ENCODE data around the gene MAGI1.
"Not testable (repeated sequence)": the region's sequence is repeated elsewhere in the genome, so short reads cannot be mapped to it uniquely, and the experiment has no call there.

The MAGI1 gene

DNA sequence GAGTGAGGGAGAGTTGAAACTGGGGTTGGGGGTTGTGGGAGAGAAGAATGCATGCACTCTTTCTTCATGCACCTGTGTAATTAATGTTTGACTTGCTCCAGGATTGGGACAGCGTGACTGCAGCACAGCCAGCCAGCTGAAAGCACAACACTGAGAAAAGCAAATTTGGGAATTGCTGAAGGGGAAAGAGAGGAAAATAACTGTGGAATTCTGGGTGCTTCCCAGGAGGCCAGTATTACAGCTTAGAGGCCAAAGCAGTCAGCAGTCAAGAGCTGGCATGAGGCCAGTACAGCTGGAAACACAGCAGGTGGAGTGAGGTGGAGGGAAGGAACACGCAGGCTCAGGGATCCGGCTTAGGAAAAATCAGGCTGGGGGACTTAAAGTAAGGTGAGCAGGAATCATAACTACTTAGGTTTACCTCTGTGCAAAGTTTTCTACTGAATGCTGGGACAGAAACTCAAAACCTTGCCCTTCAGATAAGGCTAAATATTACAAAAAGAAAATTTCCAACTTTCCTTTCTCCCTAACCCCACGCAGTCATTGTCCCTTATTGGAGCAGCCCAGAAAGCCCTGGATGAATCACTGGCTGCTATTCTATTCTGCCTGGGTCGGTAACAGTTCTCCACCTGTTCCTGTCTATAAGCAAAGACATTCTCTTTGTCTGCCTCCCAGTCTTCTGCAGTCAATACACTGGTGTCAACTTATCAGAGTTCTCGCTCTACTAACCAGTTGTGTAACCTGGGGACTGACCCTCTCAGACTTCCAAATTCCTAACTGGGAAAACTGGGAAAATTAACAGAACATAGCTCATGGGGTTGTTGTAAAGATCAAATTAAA lies 167.2 kb downstream of the MAGI1 start:
- no peak for DNase-seq

DNA sequence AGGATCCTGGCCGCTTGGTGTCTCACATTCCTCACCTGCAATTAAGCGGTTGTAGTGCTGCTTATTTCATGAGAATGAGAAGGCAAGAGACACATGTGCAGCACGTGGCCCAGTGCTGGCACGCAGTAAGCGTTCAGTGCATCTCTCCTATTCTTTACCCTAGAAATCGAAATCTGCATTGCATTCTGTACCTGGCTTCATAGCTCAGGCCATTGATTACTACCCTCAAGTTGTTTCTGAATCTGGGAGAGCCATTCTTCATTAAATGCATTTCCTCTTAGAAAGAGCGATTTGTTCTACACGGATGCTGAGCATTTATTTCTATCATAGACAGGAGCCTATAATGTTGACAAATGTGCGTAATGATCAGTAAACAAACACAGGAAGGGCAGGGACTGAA lies 168.9 kb downstream of the MAGI1 start:
- no peak for DNase-seq

DNA sequence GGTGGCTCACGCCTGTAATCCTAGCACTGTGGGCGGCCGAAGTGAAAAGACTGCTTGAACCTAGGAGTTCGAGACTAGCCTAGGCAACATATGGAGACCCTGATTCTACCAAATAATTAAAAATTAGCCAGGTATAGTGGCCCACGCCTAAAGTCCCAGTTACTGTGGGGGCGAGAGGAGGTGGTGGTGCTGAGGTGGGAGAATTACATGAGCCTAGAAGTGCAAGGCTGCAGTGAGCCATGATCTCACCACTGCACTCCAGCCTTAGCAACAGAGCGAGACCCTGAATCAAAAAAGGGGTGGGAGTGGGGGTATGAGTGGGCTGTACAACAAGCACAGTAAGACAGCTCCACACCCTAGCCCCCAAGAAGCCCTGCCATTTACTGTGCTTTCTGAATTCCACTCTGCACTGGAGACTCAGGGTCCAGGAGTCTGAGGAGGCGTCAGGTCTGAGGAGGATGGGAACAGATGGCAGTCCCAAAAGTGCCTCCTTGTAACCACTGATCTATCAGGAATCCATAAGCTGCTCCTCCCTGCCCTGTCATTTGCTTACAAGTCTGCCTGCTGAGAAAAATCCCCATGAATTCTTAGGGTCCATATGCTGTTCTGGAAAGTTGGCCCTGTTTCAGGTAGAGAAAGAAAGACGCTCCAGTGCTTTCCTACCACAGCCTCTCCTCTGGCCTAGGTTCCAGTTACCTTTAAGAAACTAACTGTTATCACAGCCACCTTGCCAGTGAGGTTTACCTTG lies 171.1 kb downstream of the MAGI1 start:
- DNase-seq, result no peak

DNA sequence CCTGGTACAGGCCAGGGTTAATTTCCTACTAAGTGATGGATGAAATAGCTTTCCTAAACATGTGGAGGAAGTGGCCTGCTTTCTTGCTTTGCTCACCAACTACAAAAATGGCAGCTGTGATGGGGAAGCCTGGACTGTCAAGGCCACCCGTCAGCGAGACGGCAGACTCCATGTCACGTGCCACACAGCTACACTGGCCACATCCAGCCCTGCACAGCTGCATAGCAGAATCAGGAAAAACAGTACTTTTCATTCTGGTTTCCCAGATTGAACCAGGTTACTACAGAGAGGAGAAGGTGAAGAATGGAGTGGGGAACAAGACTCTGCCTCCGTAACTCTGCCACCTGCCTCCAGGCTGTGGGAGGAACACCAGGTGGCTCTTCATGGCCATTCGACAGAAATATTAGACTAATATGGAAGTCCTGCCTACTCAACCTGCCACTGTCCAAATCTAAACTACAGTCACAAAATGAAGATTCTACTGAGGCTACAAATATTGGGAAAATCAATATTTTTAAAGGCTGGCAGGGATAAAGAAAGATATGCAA lies 174.3 kb downstream of the MAGI1 start:
- DNase-seq, result no peak

DNA sequence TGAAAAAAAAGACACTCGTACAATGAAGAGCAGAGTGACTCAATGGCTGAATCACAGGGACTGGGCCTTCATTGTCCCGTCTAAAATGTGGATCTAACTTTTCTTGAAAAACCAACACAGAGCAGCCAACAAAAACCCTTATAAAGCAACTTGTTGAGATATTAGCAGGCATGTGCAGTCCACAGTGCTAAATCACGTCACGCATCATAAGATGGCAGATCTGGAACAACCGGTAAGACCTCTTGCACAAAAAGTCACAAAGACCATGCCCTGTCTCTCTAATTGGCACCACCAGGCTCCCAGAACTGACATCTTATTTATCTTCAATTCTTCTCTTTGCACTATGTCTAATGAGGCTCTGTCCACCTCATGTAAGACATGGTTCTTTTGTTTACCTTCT lies 177.0 kb downstream of the MAGI1 start:
- no peak for DNase-seq

DNA sequence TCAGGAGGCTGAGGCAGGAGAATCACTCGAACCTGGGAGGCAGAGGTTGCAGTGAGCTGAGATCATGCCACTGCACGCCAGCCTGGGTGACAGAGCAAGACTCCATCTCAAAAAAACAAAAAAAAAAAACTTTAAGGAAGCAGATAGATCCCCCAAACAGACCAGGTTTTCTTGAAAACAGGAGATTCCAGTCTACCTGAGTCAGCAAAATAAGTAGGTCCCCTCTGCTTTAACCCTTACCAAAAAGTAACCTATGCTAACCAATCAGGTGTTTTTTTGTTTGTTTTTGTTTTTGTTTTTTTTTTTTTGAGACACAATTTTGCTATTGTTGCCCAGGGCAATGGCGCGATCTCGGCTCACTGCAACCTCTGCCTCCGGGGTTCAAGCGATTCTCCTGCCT lies 179.1 kb downstream of the MAGI1 start:
- not testable (repeated sequence) for DNase-seq

DNA sequence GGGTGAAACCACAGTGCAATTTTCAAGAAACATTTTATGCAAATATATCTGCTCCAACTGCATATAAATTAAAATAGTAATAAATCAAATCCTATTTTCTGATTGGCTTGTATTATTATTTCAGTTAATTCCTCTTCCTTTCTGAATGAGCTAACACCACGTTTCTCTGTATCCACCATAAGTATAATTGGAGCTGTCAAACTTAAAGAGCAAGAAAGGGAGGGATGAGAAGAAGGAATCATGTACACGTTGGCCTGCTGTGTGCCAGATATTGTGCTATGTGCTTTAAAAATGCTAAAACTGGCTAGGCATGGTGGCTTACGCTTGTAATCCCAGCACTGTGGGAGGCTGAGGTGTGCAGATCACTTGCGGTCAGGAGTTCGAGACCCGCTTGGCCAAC lies 180.0 kb downstream of the MAGI1 start:
- DNase-seq, result no peak

DNA sequence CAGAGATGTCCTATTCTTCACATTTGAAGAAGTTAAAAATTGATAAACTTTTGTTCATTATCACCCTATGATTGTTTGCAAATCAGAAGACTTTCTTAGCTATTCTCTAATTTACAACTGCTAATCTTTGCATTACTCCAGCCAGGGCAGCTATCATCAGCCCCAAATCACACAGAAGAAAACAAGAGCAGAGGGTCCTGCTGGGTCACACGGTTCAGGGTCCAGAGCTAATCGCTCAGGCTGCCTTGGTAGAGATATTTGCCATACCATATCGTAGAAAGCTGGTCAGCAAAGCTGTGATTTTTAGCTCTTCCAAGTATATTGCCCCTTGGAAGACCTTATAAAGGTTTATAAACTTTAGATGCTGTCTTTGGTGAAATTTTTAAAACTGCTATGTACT lies 181.4 kb downstream of the MAGI1 start:
- no peak for DNase-seq

DNA sequence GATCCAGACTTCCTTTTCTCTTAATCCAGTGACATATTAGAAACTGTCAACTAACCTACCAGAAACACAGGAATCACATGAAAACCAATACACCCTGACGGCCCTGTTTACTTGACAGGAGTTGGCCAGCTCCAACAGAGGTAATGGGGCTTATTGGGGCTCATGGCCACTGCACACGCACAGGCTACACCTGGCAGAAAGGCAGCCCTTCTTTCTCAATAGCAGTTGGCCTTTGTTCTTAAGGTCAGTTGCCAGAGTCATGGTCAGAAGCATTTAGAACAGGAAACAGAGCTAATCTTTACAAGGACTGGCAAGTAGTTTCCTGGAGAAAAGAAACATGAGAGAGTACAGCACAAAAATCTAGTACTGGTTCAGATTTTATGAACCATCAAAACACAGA lies 181.8 kb downstream of the MAGI1 start:
- DNase-seq, result no peak

DNA sequence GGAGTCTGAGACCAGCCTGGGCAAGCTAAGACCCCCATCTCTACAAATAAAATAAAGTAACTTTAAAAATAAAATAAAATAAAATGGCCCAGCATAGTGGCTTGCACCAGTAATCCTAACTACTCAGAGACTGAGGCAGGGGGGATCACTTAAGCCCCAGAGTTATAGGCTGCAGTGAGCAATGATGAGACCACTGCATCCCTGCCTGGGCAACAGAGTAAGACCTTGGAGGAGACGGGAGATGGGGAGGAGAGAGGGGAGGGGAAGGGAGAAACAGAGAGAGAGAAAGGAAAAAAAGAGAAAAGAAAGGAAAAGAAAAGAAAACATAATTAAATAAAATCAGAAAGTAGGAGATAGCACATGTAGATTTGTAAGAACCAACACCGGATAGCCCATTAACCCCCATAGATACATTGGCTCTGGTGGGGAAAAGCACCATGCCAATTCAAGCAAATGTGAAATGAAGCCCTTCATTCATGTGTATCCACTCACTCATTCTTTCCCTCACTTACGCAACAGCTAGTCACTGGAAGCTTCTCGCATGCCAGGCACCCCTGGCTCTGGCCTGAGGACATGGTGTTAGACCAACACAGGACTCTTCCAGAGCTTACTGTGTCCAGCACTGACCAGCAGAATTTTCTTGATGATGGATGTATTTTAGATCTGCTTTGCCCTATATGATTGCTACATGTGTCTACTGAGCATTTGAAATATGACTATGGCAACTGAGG lies 183.2 kb downstream of the MAGI1 start:
- DNase-seq, result no peak

DNA sequence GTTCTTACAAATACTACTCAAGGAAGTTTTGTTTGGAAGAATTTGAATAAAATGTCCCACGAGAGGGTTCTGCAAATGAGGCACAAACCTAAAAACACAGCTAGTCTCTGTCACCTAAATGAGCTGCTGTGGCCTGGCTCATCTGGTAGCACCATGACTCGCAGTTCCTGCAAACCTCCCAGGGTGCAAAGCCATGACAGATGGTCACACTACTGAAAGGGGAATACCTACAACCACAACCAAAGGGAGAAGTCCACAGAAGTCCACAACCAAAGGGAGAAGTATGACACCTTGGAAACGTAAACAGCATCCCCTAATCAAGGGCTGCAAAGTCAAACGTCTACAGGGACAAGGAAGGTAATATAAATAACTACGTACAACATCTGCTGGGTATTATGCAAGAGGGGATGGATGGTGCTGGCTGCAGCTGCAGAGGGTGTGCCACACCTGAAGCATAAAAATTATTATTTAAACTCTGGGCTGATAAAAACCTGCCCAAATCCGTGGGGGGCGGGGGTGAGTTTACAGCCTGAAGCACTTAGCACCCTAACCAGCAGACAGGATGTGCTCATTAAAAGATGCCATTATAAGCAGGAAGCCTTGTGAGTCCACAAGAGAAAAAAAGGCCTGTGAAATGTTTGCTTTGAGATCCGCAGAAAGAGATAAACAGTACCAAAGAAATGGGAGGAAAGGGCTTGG lies 184.0 kb downstream of the MAGI1 start:
- DNase-seq, result no peak

DNA sequence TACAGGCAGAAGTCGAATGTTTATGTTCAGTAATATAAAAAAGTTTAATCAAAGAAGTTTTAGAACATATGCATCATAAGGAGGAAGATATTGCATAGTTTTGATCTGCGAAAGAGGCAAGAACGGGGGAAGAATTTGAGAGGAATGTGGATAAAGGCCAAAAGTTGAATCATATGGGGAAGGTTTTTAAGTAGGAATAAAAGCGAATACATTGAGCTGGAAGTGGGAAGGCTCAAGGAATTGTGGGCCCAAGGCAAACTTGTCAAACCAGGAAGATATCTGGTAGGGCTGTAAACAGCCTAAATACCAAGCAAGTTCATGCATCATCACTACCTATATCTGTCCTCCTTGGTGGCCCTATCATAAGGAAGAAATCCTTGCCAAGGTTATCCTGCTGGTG lies 186.9 kb downstream of the MAGI1 start:
- no peak for DNase-seq

DNA sequence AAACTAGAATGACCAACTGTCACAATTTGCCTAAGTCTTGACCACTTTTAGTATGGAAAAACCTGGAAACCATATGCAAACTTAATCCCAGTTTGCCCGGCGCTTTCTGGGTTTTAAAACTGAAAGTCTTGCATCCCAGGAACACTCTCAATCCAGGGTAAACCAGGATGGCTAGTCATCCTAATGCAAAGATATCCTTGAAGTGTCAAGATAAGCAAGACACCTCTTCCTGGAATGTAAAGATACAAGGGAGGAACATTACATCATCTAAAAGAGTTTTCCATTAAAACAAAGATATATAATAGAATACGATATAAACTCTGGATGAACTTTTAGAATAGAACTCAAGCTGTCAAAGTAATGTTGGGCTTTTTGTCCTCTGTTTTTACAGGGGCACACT lies 188.5 kb downstream of the MAGI1 start:
- DNase-seq, result no peak

DNA sequence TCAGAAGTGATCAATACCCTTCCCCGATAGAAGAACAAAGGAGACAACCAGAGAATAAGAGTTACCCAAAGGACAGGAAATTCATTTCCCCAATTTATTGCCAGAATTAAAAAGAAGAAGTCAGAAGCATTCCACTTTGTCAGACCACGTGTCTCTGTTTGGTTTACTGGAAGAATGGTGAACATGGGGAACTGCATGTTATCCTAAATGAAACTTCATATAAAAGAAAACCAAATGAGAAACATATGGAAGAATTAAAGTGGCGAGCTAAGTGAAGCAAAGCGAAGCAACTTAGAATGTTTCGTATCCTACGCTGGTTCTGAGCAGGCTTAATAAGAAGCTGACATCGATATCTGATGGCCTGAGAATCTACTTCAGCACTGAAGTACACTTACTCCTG lies 190.7 kb downstream of the MAGI1 start:
- DNase-seq, result no peak

DNA sequence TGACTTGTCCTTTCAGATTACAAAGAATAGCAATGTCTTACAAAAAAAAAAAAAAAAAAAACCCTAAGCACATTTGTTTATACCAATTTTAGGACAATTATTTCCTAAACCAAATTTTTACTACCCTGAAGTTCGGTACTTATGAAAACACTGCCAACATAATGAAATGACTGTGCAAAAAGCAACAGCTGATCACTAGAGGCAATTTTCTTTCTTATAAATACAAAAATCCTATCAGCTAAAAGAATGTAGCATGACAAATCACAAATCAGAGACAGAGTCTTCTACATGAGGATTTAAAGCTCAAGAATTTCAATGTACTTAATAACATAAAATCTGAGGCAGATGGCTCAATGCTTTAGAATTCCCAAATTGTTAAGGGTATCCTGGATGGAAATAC lies 191.8 kb downstream of the MAGI1 start:
- no peak for DNase-seq

DNA sequence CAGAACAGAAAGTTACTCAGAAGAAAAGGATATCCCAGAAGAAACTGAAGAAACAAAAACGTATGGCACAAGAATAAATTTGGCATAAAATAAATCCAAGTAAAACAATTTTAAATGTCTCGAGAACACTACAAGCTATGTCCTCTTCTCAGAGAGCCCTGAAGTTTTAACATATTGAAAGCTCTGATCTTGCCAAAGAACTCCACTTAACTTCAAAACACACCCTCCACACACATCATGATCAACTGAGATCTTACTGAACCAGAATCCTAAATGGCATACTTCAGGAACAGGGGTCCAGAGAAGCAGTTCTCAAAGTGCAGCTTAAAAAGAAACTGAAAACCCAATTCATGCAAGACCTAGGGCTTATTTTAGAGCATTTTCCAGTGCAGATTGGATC lies 194.3 kb downstream of the MAGI1 start:
- DNase-seq, result no peak

DNA sequence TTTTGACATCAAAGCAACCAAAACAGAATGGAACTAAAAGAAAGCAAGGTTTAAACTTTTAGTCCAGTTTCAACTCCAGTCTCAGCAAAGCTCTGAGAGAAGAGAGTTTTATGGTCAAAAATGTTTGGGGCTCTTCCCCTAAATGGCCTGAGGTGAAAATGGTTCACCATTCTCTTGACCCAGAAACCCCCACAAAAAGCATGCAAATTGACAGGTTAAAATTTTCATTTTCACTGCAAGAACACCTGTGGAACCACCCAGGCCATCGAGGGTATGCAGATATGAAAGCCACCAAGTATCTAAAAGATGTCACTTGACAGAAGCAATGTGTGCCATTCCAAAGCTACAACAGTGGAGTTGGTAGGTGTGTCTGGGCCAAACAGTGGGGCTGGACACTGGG lies 195.0 kb downstream of the MAGI1 start:
- DNase-seq, result no peak

DNA sequence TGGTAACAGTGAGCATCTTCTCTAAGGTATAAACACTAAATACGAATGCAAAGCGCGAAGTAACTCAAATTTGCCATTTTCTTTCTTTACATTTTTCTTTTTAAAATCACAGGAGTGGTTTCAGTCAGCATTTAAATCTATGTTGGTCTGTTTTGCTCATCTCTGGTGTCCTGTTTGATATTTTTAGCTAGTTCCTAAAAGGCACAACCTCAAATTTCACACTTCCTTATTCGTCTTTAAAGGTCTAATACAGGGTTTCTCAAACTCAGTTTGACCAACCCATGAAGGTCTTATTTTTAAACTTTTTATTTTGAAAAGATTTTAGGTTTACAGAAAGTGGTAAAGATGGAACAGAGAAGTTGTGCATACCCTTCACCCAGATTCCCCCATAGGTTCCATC lies 201.1 kb downstream of the MAGI1 start:
- no peak for DNase-seq

DNA sequence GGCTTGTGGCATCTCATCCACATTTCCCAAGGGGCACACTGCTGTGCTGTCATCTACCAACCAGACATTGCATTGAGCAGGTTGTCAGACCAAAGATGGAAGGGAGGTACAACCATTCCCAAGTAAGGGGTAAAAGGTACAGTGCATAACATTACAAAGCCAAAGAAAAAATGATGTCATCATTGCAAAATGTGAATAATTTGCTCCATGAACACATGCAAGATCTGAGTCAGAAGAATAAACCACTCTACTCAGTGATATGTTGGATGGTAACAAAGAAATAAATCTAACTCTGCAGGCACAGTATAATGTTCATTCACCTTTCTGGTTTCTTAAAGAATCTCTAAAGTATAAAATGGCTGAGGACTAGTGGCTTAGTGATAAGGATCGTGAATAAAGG lies 202.7 kb downstream of the MAGI1 start:
- no peak for DNase-seq

DNA sequence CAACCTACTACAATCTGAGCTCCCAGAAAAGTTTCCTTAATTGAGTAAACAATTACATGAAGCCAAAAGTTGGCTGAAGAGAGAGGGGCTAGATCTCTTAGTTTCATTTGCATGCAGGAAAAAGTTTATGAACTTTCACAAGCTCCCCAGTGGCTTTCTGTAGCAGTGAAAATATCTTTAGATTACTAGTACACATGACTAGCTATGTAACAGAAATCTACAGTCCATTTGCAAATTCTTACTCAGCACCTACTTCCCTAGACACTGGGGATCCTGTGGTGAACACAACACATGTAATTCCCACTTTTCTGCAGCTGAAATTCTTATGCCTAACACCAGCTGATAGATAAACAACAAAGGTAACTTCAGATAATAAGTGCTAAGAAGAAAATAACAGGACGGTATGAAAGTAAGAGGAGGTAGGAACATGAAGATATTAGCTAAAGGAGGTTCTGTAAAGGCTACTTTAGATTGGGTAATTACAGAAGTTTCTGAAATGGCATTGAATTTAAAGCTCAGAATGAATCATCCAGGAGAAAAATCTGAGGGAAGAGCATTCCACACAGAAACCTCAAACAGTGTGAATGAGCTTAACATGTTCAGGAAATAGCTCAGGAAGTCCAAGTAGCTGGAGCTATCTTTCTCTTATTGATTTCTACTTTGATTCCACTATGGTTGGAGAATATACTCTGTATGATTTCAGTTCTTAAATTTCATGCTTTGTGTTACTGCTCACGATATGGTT lies 204.8 kb downstream of the MAGI1 start:
- DNase-seq, result no peak

DNA sequence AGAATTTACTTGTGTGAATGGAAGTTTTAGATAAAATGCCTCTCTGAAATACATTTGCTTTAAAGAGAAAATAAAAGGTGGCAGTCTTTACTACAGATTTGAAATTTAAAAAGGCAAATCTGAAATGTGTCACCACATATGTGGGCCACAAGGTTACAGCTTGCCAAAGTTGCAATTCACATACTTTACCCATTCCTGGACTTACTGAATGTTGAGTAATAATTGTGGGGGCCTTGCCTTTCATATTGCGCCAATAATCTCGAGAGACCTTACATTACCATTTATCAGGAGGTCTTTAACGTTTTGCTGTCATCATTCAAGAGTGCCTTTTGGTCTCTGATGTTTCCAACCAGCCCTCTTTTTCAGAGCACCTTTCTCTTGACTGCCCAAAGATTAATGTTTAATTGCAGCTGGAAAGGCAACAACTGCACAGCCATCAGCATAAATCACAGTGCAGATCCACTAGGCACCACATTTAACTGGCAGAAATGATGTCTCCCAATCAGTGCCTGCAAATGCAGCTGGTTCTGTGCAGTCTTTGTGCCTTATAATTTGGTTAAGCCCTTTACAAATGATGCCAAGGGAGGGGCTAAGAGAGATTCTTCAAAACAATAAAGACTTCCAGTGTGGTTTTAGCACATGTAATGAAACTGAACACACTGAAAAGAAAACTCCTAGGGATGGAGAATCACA lies 206.8 kb downstream of the MAGI1 start:
- DNase-seq, result no peak
